SK-N-SH treated with all-trans-retinoic acid at 6 μM for 48 hours (cell line): ENCODE results near the gene EML1.

Experiments
- ATAC-seq: fragments of 200-7000 bp; cut with Tn5 transposase; 3 replicates; pipeline ENCODE4 v1.9.1; 2020; ENCODE audit warnings: mild to moderate bottlenecking, moderate library complexity
- ARNTL ChIP-seq: fragments of 450-650 bp; formaldehyde crosslinking; IDR thresholded peaks from 2 replicates; pipeline ENCODE4 v1.5.0; 2020; ENCODE audit warnings: low read depth, mild to moderate bottlenecking, moderate library complexity, borderline replicate concordance
- BACH2 ChIP-seq: fragments of 250-450 bp; sonication (Bioruptor Pico); IDR thresholded peaks from 2 replicates; pipeline ENCODE4 v1.9.0; 2021; ENCODE audit warnings: mild to moderate bottlenecking, borderline replicate concordance
- CSDC2 ChIP-seq: fragments of 250-450 bp; sonication (Bioruptor Pico); IDR thresholded peaks from 2 replicates; pipeline ENCODE4 v1.5.0; 2020; ENCODE audit warnings: mild to moderate bottlenecking, moderate library complexity
- ESRRG ChIP-seq: fragments of 250-450 bp; sonication (Bioruptor Pico); IDR thresholded peaks from 2 replicates; pipeline ENCODE4 v1.6.1; 2021; ENCODE audit warnings: mild to moderate bottlenecking
- OSR1 ChIP-seq: fragments of 250-450 bp; sonication (Bioruptor Pico); IDR thresholded peaks from 2 replicates; pipeline ENCODE4 v1.8.0; 2022; ENCODE audit warnings: moderate library complexity, mild to moderate bottlenecking, inconsistent platforms
- PPARA ChIP-seq: fragments of 250-450 bp; sonication (Bioruptor Pico); IDR thresholded peaks from 2 replicates; pipeline ENCODE4 v1.5.0; 2020; ENCODE audit warnings: mild to moderate bottlenecking, borderline replicate concordance
- RARB ChIP-seq: fragments of 250-450 bp; sonication (Bioruptor Pico); IDR thresholded peaks from 2 replicates; pipeline ENCODE4 v1.8.0; 2021; ENCODE audit warnings: mild to moderate bottlenecking, moderate library complexity
- TCF4 ChIP-seq: fragments of 250-450 bp; sonication (Bioruptor Pico); IDR thresholded peaks from 2 replicates; pipeline ENCODE4 v1.8.0; 2021; ENCODE audit warnings: mild to moderate bottlenecking, moderate library complexity, borderline replicate concordance
- TOX ChIP-seq: fragments of 250-450 bp; sonication (Bioruptor Pico); IDR thresholded peaks from 2 replicates; pipeline ENCODE4 v1.8.0; 2021; ENCODE audit warnings: mild to moderate bottlenecking, moderate library complexity, borderline replicate concordance
- ZFP3 ChIP-seq: fragments of 250-450 bp; sonication (Bioruptor Pico); IDR thresholded peaks from 2 replicates; pipeline ENCODE4 v1.5.0; 2020; ENCODE audit warnings: mild to moderate bottlenecking, moderate library complexity
- ZNF565 ChIP-seq: fragments of 450-650 bp; formaldehyde crosslinking; conservative IDR thresholded peaks from 2 replicates; pipeline ENCODE4 v1.5.0; 2020; ENCODE audit warnings: low read depth, mild to moderate bottlenecking, moderate library complexity
- ZNF70 ChIP-seq: fragments of 450-650 bp; formaldehyde crosslinking; IDR thresholded peaks from 2 replicates; pipeline ENCODE4 v1.5.0; 2020; ENCODE audit warnings: mild to moderate bottlenecking, moderate library complexity
- ZNF8 ChIP-seq: fragments of 450-650 bp; formaldehyde crosslinking; IDR thresholded peaks from 2 replicates; pipeline ENCODE4 v1.5.0; 2020; ENCODE audit warnings: mild to moderate bottlenecking, moderate library complexity
- TF ChIP-seq, protein P1 (sequence below): fragments of 250-450 bp; sonication (Bioruptor Pico); IDR thresholded peaks from 2 replicates; pipeline ENCODE4 v1.5.0; 2020; ENCODE audit warnings: mild to moderate bottlenecking, moderate library complexity
- TF ChIP-seq, protein P2 (sequence below): fragments of 250-450 bp; sonication (Bioruptor Pico); IDR thresholded peaks from 2 replicates; pipeline ENCODE4 v1.5.1; 2021; ENCODE audit warnings: mild to moderate bottlenecking, moderate library complexity
- TF ChIP-seq, protein P3 (sequence below): fragments of 250-450 bp; sonication (Bioruptor Pico); IDR thresholded peaks from 2 replicates; pipeline ENCODE4 v1.8.0; 2021; ENCODE audit warnings: low read depth, mild to moderate bottlenecking, moderate library complexity, borderline replicate concordance

Gene EML1

DNA sequence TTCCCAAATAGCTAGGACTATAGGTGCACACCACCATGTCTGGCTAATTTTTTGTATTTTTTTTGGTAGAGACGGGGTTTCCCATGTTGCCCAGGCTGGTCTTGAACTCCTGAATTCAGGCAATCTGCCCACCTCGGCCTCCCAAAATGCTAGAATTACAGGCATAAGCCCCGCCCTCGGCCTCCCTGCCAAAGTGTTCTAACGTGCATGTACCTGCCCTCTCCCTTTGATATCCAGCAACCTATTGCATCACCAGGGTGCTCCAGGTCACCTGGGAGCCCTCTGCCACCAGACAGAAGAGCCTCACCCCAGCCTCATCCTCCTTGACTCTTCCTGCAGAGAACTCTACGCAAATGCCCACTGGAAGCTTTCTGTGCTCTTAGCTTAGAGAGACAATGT, 2.2 kb upstream of the EML1 start (continued):
- TF ChIP-seq, protein P1, sequence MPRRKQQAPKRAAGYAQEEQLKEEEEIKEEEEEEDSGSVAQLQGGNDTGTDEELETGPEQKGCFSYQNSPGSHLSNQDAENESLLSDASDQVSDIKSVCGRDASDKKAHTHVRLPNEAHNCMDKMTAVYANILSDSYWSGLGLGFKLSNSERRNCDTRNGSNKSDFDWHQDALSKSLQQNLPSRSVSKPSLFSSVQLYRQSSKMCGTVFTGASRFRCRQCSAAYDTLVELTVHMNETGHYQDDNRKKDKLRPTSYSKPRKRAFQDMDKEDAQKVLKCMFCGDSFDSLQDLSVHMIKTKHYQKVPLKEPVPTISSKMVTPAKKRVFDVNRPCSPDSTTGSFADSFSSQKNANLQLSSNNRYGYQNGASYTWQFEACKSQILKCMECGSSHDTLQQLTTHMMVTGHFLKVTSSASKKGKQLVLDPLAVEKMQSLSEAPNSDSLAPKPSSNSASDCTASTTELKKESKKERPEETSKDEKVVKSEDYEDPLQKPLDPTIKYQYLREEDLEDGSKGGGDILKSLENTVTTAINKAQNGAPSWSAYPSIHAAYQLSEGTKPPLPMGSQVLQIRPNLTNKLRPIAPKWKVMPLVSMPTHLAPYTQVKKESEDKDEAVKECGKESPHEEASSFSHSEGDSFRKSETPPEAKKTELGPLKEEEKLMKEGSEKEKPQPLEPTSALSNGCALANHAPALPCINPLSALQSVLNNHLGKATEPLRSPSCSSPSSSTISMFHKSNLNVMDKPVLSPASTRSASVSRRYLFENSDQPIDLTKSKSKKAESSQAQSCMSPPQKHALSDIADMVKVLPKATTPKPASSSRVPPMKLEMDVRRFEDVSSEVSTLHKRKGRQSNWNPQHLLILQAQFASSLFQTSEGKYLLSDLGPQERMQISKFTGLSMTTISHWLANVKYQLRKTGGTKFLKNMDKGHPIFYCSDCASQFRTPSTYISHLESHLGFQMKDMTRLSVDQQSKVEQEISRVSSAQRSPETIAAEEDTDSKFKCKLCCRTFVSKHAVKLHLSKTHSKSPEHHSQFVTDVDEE, result no peak
- no peak for TF ChIP-seq ESRRG (CRISPR knock-in tag)

DNA sequence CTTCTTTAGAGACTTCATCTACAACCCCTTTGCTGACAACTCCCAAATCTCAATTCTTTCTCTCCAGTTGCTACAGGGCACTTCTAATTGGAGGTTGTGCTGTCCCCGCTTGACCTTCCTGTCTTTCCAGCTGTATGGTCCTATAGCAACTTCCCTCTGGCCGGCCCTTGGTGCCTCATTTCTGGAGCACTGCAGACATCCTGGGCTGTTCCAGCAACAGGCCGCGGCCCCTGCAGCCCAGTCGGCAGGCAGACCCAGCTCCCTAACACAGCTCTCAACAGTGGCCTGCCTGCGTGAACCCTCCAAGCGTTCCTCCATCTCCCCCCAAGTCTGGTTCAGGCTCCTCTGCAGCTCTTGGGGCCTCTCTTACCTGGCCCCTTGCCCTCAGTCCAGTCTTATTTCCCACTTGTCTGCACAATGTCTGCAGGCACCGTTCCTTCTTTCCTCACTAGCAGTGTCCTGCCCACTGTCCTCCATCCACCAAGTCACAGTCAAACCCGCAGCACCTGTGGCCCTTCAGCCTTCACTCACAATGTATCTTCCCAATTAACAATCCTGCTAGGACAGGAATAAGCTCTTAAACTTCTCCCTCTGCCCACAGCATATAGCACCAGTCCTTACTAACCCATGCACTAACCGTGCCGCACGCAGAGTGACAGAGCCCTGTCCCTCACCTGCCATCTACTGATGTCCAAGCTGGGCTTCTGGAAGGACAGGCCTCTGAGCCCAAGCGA, 1.6 kb upstream of the EML1 start:
- no peak for ATAC-seq

DNA sequence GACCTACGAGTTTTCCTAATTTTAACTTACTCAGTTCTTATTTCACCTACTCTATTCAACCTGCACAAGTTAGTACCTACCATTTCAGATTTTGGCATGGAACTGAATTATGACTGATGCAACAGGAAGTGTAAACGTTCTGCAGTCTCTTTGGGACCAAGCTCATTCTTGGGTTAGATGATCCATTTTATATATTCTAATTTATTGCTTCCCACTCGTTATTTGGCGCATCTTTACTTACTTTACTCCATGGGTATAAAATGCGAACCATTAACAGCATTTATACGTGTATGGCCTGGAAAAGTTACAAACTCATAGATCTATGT, 1.0 kb upstream of the EML1 start:
- no peak for TF ChIP-seq ZNF8 (CRISPR knock-in tag)
- TF ChIP-seq ZNF70 (CRISPR knock-in tag), result no peak
- TF ChIP-seq ZNF565 (CRISPR knock-in tag), result no peak
- TF ChIP-seq OSR1 (CRISPR knock-in tag), result no peak
- TF ChIP-seq RARB, result no peak
- TF ChIP-seq BACH2 (CRISPR knock-in tag), result no peak
- no peak for TF ChIP-seq ARNTL (CRISPR knock-in tag)
- TF ChIP-seq, protein P2, sequence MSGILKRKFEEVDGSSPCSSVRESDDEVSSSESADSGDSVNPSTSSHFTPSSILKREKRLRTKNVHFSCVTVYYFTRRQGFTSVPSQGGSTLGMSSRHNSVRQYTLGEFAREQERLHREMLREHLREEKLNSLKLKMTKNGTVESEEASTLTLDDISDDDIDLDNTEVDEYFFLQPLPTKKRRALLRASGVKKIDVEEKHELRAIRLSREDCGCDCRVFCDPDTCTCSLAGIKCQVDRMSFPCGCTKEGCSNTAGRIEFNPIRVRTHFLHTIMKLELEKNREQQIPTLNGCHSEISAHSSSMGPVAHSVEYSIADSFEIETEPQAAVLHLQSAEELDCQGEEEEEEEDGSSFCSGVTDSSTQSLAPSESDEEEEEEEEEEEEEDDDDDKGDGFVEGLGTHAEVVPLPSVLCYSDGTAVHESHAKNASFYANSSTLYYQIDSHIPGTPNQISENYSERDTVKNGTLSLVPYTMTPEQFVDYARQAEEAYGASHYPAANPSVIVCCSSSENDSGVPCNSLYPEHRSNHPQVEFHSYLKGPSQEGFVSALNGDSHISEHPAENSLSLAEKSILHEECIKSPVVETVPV, result no peak
- TF ChIP-seq, protein P1, result no peak
- TF ChIP-seq, all 23 proteins: peak for 0
- ATAC-seq, result no peak

More for the DNA sequence above, 1.6 kb upstream of the EML1 start:
- TF ChIP-seq ZFP3 (CRISPR knock-in tag) (no peak), CSDC2 (no peak), ZNF70 (CRISPR knock-in tag) (no peak), ARNTL (CRISPR knock-in tag) (no peak), TCF4 (no peak), TOX (no peak), PPARA (CRISPR knock-in tag) (no peak)
- TF ChIP-seq, protein P1, result no peak
- TF ChIP-seq, protein P3, sequence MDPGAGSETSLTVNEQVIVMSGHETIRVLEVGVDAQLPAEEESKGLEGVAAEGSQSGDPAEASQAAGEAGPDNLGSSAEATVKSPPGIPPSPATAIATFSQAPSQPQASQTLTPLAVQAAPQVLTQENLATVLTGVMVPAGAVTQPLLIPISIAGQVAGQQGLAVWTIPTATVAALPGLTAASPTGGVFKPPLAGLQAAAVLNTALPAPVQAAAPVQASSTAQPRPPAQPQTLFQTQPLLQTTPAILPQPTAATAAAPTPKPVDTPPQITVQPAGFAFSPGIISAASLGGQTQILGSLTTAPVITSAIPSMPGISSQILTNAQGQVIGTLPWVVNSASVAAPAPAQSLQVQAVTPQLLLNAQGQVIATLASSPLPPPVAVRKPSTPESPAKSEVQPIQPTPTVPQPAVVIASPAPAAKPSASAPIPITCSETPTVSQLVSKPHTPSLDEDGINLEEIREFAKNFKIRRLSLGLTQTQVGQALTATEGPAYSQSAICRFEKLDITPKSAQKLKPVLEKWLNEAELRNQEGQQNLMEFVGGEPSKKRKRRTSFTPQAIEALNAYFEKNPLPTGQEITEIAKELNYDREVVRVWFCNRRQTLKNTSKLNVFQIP, result no peak
